GM18870 (cell line): ENCODE results near the gene METAP1D.
"Not testable (repeated sequence)": the region's sequence is repeated elsewhere in the genome, so short reads cannot be mapped to it uniquely, and the experiment has no call there.

ENCODE experiments used
- ATAC-seq: cut with Tn5 transposase; IDR thresholded peaks from one replicate; pipeline ENCODE4 v1.9.1; 2021; ENCODE audit warnings: moderate library complexity; ENCODE audit not compliant: unreplicated experiment

Gene METAP1D

DNA sequence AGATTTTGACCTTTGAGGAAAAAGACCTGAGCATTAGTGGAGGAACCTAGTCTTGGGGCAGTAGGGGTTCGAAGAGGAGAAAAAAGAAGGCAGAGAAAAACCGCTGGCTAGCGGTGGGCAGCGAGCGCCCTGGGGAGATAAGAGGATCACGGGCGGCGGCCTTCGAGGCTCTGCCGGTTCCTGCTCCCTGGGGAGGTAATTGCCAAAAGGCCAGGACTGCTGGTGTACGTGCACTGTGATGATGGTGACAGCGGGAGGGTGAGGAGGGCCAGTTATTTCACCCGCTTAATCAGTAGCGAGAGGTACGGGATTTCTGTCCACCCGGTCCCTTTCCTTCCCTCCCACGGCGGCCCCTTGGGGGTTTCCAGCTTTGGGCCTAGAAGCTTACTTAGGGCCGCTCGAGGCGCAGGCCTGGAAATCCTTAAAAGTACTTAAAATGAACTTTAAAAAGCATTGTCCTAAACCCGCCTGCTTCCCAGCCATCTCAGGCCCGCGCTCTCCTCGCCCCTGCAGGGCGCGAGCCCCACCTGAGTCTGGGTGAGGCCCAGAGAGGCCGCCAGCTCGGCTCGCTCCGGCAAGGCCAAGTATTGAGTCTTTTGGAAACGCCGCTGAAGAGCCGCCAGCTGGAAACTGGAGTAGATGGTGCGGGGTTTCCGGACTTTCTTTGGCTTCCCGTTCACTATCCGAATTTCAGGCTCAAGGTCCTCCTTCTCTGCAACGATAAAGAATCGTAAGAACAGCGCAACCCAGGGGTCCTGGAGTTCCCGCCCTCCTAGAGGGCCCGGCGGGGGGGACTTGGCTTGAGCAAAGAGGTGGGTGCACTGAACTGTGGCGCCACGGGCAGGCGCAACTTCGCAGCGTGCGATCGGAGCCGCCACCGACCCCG is 101.4 kb downstream of the METAP1D start:
- ATAC-seq = no peak

- no peak for ATAC-seq
Observed at GRCh38 chr2:172101821-172102390, 102.2 kb downstream of the METAP1D start.

- peak; percentile 49 for ATAC-seq
Observed at GRCh38 chr2:172102391-172103359, 102.9 kb downstream of the METAP1D start, which contains the start of gene DLX2. TSS of gene DLX2 (minus strand) at chr2:172102900. CDS start at chr2:172102538, 362 bp downstream.

DNA sequence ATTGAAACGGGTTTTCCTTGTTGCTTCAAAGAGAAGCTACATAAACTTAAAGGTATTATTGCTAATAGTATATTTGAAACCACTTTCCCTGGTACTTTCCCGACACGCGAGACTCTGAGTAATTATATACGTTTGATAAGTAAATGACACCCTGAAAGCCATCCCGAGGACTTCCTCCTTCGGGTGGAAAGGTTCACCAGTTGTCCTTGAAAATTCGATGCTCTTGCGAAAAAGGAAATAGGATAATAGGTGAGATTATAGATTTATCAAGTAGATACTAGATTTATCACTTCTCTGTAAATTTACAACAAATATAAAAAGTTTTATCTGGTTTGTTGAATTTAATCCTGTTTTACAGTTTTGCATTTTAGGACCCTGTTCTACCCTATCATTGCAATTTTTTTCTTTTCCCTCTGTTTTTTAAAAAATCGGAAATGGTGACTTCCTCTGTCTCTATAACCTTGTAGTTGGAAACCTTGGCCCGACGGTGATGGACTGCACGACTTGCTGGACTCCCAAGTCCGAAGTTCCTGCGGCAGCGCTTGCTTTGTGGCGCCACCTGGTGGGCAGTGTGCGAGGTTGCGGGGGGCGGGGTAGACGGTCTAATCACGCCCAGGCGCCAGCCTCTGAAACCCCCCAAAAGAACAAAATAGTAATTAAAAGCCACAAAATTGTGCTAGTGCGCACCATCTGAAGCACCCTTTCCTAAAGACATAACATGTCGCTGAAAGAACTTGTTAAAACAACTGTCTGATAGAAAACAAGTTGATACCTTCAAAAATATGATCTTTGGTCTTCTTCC is 103.9 kb downstream of the METAP1D start:
- no peak for ATAC-seq

DNA sequence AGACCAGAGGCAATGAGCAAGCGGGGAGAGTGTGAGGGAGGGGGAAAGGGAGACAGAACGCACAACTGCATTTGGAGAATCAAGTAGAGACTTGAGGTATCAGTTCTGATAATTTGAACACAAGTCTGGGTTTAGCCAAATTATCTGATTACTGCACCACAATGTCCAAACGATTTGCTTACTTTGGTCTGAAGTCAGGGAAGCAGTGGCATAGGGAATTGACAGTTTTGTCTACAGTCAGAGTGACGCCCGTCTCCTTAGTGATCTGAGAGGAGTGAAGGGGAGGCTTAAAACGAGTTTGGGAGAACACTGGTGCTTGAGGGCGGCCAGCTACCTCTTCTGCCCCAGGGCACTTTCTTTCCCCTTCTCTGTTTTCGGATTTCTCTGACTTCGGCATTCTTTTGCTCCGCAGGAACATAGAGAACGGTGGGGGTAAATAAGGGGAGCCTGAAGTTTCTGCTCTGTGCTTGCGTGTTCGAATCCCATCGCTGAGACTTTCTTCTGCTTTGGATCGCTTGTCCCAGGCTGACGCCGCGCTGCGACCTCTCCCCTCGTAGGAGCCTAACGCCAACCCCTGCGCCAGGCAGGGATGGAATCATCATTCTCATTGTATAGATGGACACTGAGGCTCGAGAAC is 105.8 kb downstream of the METAP1D start:
- ATAC-seq = no peak

GRCh38 chr2:172106108-172106961 is 106.6 kb downstream of the METAP1D start:
- ATAC-seq = no peak

DNA sequence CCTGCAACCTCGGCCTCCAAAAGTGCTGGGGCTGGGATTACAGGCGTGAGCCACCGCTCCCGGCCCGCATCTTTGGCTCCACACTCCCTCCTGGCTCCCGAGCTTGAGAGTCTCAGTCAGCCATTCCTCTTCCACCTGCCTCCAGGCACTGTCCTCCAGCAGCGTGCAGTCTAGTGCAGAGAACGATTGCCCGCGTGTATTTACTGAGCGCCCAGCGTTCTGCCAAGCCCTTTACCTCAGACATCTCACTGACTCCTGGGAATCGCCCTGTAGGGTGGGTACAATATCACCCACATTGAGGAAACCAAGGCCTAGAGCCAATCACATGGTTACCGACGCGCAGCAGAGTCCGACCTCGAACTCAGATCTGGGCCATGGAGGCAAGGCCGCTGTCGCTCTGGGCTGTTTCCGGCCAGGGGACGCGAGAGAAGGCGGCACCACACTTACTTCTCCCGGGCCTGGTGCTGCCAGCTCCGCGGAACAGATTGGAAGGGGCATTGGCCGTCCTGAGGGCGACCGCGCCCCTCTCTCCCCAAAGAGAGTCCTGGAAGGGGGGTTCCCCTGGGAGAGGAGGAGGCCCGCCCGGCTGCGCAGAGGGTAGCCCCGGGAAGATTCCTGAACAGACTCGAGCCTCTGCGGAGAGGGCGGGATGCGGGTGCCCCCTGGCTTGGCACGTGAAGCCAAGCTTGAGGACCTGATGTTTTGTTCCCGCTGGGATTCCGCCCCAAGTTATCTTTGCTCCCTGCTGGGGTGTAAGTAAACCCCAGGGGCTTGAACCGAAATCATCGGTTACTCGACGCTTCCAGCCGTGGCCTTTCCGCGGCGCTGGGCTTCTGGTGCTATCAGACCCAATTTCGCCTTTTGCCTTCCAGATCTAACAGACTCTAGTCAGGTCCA is 108.2 kb downstream of the METAP1D start:
- ATAC-seq = no peak

GRCh38 chr2:172108587-172108930 is 108.8 kb downstream of the METAP1D start:
- no peak for ATAC-seq

- no peak for ATAC-seq
Observed at GRCh38 chr2:172109256-172109987, 109.7 kb downstream of the METAP1D start.

DNA sequence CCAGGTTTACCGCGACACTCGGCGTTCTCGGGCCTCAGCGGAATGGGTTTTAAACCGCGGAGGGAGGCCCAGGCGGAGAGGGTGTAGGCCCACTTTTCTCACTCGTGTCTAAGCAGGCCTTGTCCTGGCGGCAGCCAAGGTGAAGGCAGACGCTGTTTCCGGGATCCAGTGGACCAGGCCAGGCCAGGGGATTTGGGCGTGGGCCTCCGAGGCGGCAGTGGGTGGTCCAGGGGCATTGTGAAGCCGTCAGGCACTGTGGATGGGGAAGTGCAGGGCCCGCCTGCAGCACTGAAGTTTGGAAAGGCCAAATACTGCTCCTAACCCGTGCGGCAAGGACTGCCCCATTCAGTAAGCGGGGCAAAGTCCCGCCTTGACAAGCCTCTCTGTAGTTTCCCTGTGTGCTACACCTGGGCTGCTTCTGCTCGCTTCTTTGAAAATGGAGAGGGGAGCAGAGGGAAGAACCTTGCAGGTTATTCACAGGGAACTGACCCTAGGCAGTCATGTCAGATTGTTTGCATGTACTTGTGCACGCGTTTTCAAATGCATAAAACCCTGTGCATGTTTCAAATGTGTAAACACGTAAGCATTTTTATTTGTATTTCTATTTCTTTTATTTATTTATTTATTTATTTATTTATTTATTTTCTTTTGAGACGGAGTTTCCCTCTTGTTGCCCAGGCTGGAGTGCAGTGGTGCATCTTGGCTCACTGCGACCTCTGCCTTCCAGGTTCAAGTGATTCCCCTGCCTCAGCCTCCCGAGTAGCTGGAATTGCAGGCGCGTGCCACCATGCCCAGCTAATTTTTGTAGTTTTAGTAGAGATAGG is 110.4 kb downstream of the METAP1D start:
- ATAC-seq = no peak

DNA sequence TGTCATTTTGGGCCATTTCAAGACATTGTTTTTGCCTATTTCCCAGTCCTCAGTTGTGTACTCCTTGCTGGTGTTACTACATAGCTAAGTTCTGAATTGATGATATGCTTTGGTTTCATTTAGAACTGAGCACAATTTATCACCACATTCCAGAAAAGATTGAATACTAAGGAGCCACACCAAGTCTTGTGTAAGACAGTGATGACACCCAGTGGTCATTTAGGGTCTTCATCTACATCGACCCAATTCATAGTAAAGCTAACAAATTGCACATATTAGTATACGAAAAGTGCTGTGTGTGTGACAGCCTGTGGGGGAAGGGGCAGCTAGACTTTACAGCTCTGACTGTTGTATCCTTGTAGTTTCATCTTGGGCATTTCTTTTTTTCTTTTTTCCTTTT is 113.9 kb downstream of the METAP1D start:
- ATAC-seq = no peak

DNA sequence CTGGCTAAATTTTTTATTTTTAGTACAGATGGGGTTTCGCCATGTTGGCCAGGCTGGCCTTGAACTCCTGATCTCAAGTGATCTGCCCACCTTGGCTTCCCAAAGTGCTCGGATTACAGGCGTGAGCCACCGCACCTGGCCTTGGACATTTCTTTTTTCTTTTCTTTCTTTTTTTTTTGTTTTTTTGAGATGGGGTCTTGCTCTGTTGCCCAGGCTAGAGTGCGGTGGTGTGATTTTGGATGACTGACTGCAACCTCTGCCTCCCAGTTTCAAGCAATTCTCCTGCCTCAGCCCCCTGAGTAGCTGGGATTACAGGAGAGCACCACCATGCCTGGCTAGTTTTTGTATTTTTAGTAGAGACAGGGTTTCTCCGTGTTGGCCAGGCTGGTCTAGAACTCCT is 114.4 kb downstream of the METAP1D start:
- not testable (repeated sequence) for ATAC-seq

- no peak for ATAC-seq
Observed at GRCh38 chr2:172114579-172114978, 114.8 kb downstream of the METAP1D start.

DNA sequence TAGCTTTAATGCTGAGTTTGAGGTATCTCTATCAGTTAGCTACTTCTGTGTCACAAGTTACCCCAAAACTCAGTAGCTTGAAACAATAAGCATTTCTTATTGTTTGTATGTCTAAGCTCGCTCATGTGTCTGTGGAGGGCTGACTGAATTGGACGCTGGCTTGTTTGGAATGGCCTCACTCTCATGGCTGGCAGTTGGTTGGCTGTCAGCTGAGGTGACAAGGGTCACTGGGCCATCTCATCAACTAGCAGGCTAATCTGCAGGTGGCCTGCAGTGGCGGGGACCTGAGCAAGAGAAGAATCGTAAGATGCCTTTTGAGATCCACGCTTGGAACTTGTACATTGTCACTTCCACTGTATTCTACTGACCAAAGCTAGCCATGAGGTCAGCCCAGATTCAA is 116.4 kb downstream of the METAP1D start:
- no peak for ATAC-seq

GRCh38 chr2:172119089-172119488 is 119.3 kb downstream of the METAP1D start:
- no peak for ATAC-seq

DNA sequence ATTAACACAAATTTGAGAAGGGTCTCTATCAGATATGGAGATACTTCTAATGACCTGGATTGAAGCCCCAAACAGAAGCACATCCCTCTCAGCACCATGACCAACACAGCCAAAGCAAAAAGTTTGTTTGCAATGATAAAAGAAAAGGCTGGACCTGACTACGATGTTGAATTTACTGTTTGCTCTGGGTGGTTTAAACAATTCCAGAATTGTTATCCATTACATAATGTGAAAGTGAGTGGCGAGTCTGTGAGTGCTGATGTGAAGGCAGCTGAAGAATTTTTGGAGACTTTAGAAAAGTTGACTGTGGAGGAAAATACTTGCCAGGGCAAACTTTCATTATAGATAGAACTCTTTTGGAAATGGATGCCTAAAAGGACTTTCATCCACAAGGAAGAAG is 120.4 kb downstream of the METAP1D start:
- ATAC-seq = no peak

- no peak for ATAC-seq
Observed at GRCh38 chr2:172128484-172128883, 128.7 kb downstream of the METAP1D start.
